H1 (cell line): ENCODE data around the gene LAMC3. TPM values are rescaled to one million over a fixed set of nuclear protein-coding genes. Genes with fewer than 3 reads are reported as not detected.

Experiments
- CTCF ChIA-PET: fragments of 300-600 bp; sonication (Branson Sonifier 250); formaldehyde crosslinking; loops from one replicate; lab custom pipeline; 2021; ENCODE audit not compliant: partially characterized antibody; lab: Charles Lee
- POLR2A ChIA-PET: fragments of 300-600 bp; sonication (Branson Sonifier 250); formaldehyde crosslinking; loops from one replicate; lab custom pipeline; 2021; ENCODE audit warnings: inconsistent platforms; ENCODE audit not compliant: partially characterized antibody; lab: Charles Lee
- DNase-seq, 2 experiments: peaks; one replicate each; pipeline versions ENCODE4 v3.0.0 to v3.0.0-alpha.2; 2010 to 2022; ENCODE audit warnings: low spot score in 2 of 2, low read depth in 1 of 2, mixed read lengths in 1 of 2
- FAIRE-seq: peaks from 2 replicates; lab custom pipeline; 2011; peaks lifted over from hg19 to GRCh38; lab: Jason Lieb, UNC
- H2AFZ ChIP-seq: 2 replicates; pipeline ENCODE4 v1.8.1; 2012; ENCODE audit warnings: low read length, inconsistent platforms
- H2AK5ac ChIP-seq: 2 replicates; pipeline ENCODE4 v1.6.1; 2013; ENCODE audit warnings: low read depth, low read length
- H2BK120ac ChIP-seq: replicated peaks from 2 replicates; pipeline ENCODE3; 2013; ENCODE audit warnings: low read depth, low read length, inconsistent platforms
- H2BK12ac ChIP-seq: 2 replicates; pipeline ENCODE4 v1.6.1; 2013; ENCODE audit warnings: low read depth, low read length
- H2BK15ac ChIP-seq: 2 replicates; pipeline ENCODE4 v1.6.1; 2013; ENCODE audit warnings: low read length
- H2BK20ac ChIP-seq: 2 replicates; pipeline ENCODE4 v1.6.1; 2013; ENCODE audit warnings: low read length
- H2BK5ac ChIP-seq: 2 replicates; pipeline ENCODE4 v1.6.1; 2013; ENCODE audit warnings: low read depth, low read length
- H3K14ac ChIP-seq: 2 replicates; pipeline ENCODE4 v1.6.1; 2013; ENCODE audit warnings: inconsistent platforms; ENCODE audit not compliant: insufficient read length
- H3K18ac ChIP-seq: 2 replicates; pipeline ENCODE4 v1.6.1; 2013; ENCODE audit warnings: low read length; ENCODE audit errors: extremely low read depth
- H3K23ac ChIP-seq: 2 replicates; pipeline ENCODE4 v1.6.1; 2013; ENCODE audit warnings: inconsistent platforms; ENCODE audit not compliant: insufficient read length
- H3K23me2 ChIP-seq: 2 replicates; pipeline ENCODE4 v1.6.1; 2013; ENCODE audit warnings: low read depth, low read length
- H3K27ac ChIP-seq: 2 replicates; pipeline ENCODE4 v1.6.1; 2011; ENCODE audit warnings: low read depth, low read length, inconsistent platforms
- H3K27me3 ChIP-seq, 4 experiments: replicated peaks in 1 of 4; 1 replicate in 1 of 4; 2 replicates in 3 of 4; pipeline versions ENCODE4 v1.6.1 to v1.8.1; 2011 to 2013; ENCODE audit warnings: low read length in 3 of 4, mild to moderate bottlenecking in 3 of 4, inconsistent platforms in 2 of 4, mixed read lengths in 2 of 4, moderate library complexity in 1 of 4; ENCODE audit not compliant: control insufficient read depth in 3 of 4, insufficient read depth in 3 of 4; ENCODE audit errors: extremely low read depth in 1 of 4
- H3K36me3 ChIP-seq, 4 experiments: 2 replicates each; pipeline versions ENCODE4 v1.6.1 to v1.8.1; 2011 to 2013; ENCODE audit warnings: mild to moderate bottlenecking in 4 of 4, low read length in 3 of 4, moderate library complexity in 2 of 4, control low read depth in 1 of 4, inconsistent platforms in 1 of 4; ENCODE audit not compliant: insufficient read depth in 4 of 4, control insufficient read depth in 2 of 4
- H3K4ac ChIP-seq: replicated peaks from 2 replicates; pipeline ENCODE3; 2013; ENCODE audit warnings: low read length, low read depth, mixed read lengths, inconsistent platforms; ENCODE audit not compliant: insufficient read length
- H3K4me1 ChIP-seq, 4 experiments: replicated peaks in 1 of 4; 1 replicate in 1 of 4; 2 replicates in 3 of 4; pipeline versions ENCODE4 v1.6.1 to v1.8.1; 2011 to 2013; ENCODE audit warnings: low read length in 3 of 4, inconsistent platforms in 2 of 4, mixed read lengths in 1 of 4; ENCODE audit not compliant: insufficient read depth in 4 of 4, control insufficient read depth in 3 of 4
- H3K4me2 ChIP-seq, 2 experiments: 2 replicates each; pipeline versions ENCODE4 v1.6.1 to v1.8.1; 2011 to 2013; ENCODE audit warnings: low read depth in 2 of 2, low read length in 2 of 2, control low read depth in 1 of 2, inconsistent platforms in 1 of 2, mild to moderate bottlenecking in 1 of 2; ENCODE audit not compliant: insufficient read depth in 1 of 2
- H3K4me3 ChIP-seq, 4 experiments: fragments of 200-600, 300-600 bp in 1 of 4; sonication (generic), shearing (Covaris generic), sonication (Bioruptor Twin) in 1 of 4; 2 replicates each; pipeline versions ENCODE4 v1.5.1 to v1.8.1; 2011 to 2016; ENCODE audit warnings: low read length in 4 of 4, low read depth in 3 of 4, control low read depth in 2 of 4, inconsistent platforms in 2 of 4, mild to moderate bottlenecking in 2 of 4, mixed read lengths in 1 of 4, moderate library complexity in 1 of 4; ENCODE audit not compliant: insufficient read depth in 2 of 4; ENCODE audit errors: extremely low read depth in 1 of 4
- H3K56ac ChIP-seq: replicated peaks from 2 replicates; pipeline ENCODE3; 2013; ENCODE audit warnings: low read depth, mild to moderate bottlenecking, mixed read lengths, low read length, inconsistent platforms; ENCODE audit not compliant: insufficient read length
- H3K79me1 ChIP-seq: 2 replicates; pipeline ENCODE4 v1.6.1; 2013; ENCODE audit warnings: low read depth, low read length, control low read depth
- H3K79me2 ChIP-seq, 2 experiments: 2 replicates each; pipeline versions ENCODE4 v1.6.1 to v1.8.1; 2012 to 2013; ENCODE audit warnings: low read length in 2 of 2, mild to moderate bottlenecking in 2 of 2, inconsistent platforms in 1 of 2; ENCODE audit not compliant: insufficient read depth in 2 of 2, control insufficient read depth in 1 of 2
- H3K9ac ChIP-seq, 4 experiments: replicated peaks in 1 of 4; 1 replicate in 1 of 4; 2 replicates in 3 of 4; pipeline versions ENCODE4 v1.6.1 to v1.8.1; 2011 to 2013; ENCODE audit warnings: low read depth in 3 of 4, low read length in 3 of 4, control low read depth in 2 of 4, mild to moderate bottlenecking in 2 of 4, moderate library complexity in 2 of 4, inconsistent platforms in 1 of 4; ENCODE audit errors: extremely low read depth in 1 of 4
- H3K9me3 ChIP-seq, 2 experiments: 2 replicates each; pipeline versions ENCODE4 v1.6.1 to v1.8.1; 2012 to 2013; ENCODE audit warnings: mild to moderate bottlenecking in 2 of 2, moderate library complexity in 2 of 2, control low read depth in 1 of 2, inconsistent platforms in 1 of 2, low read depth in 1 of 2, low read length in 1 of 2, mixed read lengths in 1 of 2; ENCODE audit not compliant: insufficient read depth in 2 of 2
- H4K20me1 ChIP-seq, 2 experiments: replicated peaks in 1 of 2; 2 replicates each; pipeline versions ENCODE3 to v1.8.1; 2011 to 2013; ENCODE audit warnings: inconsistent platforms in 2 of 2, low read length in 2 of 2, mild to moderate bottlenecking in 1 of 2; ENCODE audit not compliant: insufficient read depth in 2 of 2, control insufficient read depth in 1 of 2
- H4K5ac ChIP-seq: 2 replicates; pipeline ENCODE4 v1.6.1; 2013; ENCODE audit warnings: low read length, low read depth, mixed read lengths, inconsistent platforms; ENCODE audit not compliant: insufficient read length
- H4K8ac ChIP-seq: 2 replicates; pipeline ENCODE4 v1.8.0; 2013; ENCODE audit warnings: mild to moderate bottlenecking, moderate library complexity, low read length, inconsistent platforms; ENCODE audit not compliant: insufficient read depth; ENCODE audit errors: extremely low read depth
- H4K91ac ChIP-seq: replicated peaks from 2 replicates; pipeline ENCODE3; 2013; ENCODE audit warnings: low read length, mixed read lengths, inconsistent platforms; ENCODE audit not compliant: insufficient read length
- CEBPB ChIP-seq: IDR thresholded peaks from 2 replicates; pipeline ENCODE4 v1.6.1; 2012; ENCODE audit warnings: low read depth, low read length
- CHD1 ChIP-seq: IDR thresholded peaks from 2 replicates; pipeline ENCODE4 v1.6.1; 2012; ENCODE audit warnings: low read depth, low read length, improper control_type of control experiment
- CTCF ChIP-seq, 3 experiments: IDR thresholded peaks; 1 replicate in 2 of 3; 2 replicates in 1 of 3; pipeline versions ENCODE4 v1.5.1 to v1.6.1; 2011; ENCODE audit warnings: low read length in 3 of 3, mild to moderate bottlenecking in 3 of 3, inconsistent platforms in 2 of 3, low read depth in 1 of 3, moderate library complexity in 1 of 3; ENCODE audit not compliant: insufficient read depth in 1 of 3; ENCODE audit errors: control extremely low read depth in 1 of 3
- FOSL1 ChIP-seq: IDR thresholded peaks from 2 replicates; pipeline ENCODE4 v1.6.1; 2011; ENCODE audit warnings: mild to moderate bottlenecking, low read depth, low read length, moderate library complexity; ENCODE audit not compliant: insufficient read depth
- GTF2F1 ChIP-seq: IDR thresholded peaks from 2 replicates; pipeline ENCODE4 v1.6.1; 2012; ENCODE audit warnings: low read depth, low read length, improper control_type of control experiment, borderline replicate concordance
- KDM5A ChIP-seq: fragments of 200-600 bp; IDR thresholded peaks from 2 replicates; pipeline ENCODE4 v1.7.1; 2012; ENCODE audit warnings: mild to moderate bottlenecking, low read length, inconsistent platforms, mixed read lengths
- NANOG ChIP-seq: IDR thresholded peaks from 2 replicates; pipeline ENCODE4 v1.6.1; 2011; ENCODE audit warnings: low read length, low read depth, mild to moderate bottlenecking, inconsistent platforms; ENCODE audit not compliant: insufficient read depth, poor library complexity, severe bottlenecking
- NRF1 ChIP-seq: IDR thresholded peaks from 2 replicates; pipeline ENCODE4 v1.6.1; 2011; ENCODE audit warnings: mild to moderate bottlenecking, low read depth, low read length, improper control_type of control experiment
- TAF1 ChIP-seq: IDR thresholded peaks from 2 replicates; pipeline ENCODE4 v1.6.1; 2011; ENCODE audit warnings: mild to moderate bottlenecking, low read depth, low read length
- WGBS, 2 experiments: shearing (Covaris generic) in 1 of 2; methylation state at CpG; one replicate each; pipeline versions ENCODE4 v1.1.6 to v1.1.7; 2013 to 2015; ENCODE audit warnings: low lambda C conversion rate in 2 of 2, mixed read lengths in 2 of 2, inconsistent platforms in 1 of 2, low coverage in 1 of 2, missing lambda C conversion rate in 1 of 2; ENCODE audit not compliant: insufficient replicate concordance in 2 of 2, insufficient coverage in 1 of 2, insufficient read length in 1 of 2; ENCODE audit errors: extremely low coverage in 1 of 2, missing lambda C conversion rate in 1 of 2; 5-methylcytosine and 5-hydroxymethylcytosine counted together
- polyA plus RNA-seq, 7 experiments: library from polyadenylated mRNA; depleted of rRNA in 3 of 7; stranded (reverse) in 5 of 7; unstranded in 2 of 7; fragments of >200 nt in 5 of 7; fragments of 200-250 nt in 2 of 7; gene quantifications; 1 replicate in 5 of 7; 2 replicates in 1 of 7; 4 replicates in 1 of 7; pipeline versions ENCODE4 v1.2.1 to v1.2.3, GENCODE V29; 2011 to 2013; ENCODE audit warnings: missing spikeins in 2 of 7, mixed read lengths in 2 of 7
- total RNA-seq: library from RNA; stranded (reverse); fragmentation: NEBNext Ultra II Directional; extraction: Animal tissue kit (Norgen Biotek cat#: 25700); gene quantifications from 2 replicates; pipeline ENCODE4 v1.2.1, GENCODE V29; 2021

The LAMC3 gene
- total and polyA plus RNA-seq, 2 of the 8 experiments (the other 6 are each of a cell fraction or from before 2014, with no cell fraction given), result 9.3 to 12.3 TPM

- no peaks in the 10 kb centered on the region; a peak in 1 of 4 replicates for H3K9me3 ChIP-seq
- H3K79me1 ChIP-seq, result no peaks in the 10 kb centered on the region
- no peak overlapping the region for H2BK15ac ChIP-seq
- no peak overlapping the region for H4K91ac ChIP-seq
- no peaks in the 10 kb centered on the region for H3K23me2 ChIP-seq
- no peak overlapping the region for H3K4me2 ChIP-seq
- DNase-seq, result no peak
- H3K23ac ChIP-seq, result no peak overlapping the region
- 93% methylated on average over 7 of the region's 8 CpGs; no CpG with 5 or more reads in 1 of the 2 experiments for WGBS, 2 experiments
- H4K8ac ChIP-seq, result no peak overlapping the region
- no peak overlapping the region for H3K27ac ChIP-seq
- no peak overlapping the region for H3K9ac ChIP-seq
- no peak overlapping the region for H2BK12ac ChIP-seq
- H4K20me1 ChIP-seq, result no peaks in the 10 kb centered on the region
- H3K36me3 ChIP-seq, result no peaks in the 10 kb centered on the region
- no peaks in the 10 kb centered on the region for H3K4me1 ChIP-seq
- no peak overlapping the region for H2AK5ac ChIP-seq
- no peak overlapping the region for H2BK20ac ChIP-seq
- no peak for FAIRE-seq
- ChIA-PET POLR2A (no interaction called here), CTCF (interaction anchor here (0.6 to 6.6 kb wide), 10 partner anchors 9 to 158 kb away, joined by 3 to 156 read pairs (median 3); partner anchors contain the start of gene LAMC3)
- no peak overlapping the region for H3K4ac ChIP-seq
- H2BK120ac ChIP-seq, result no peak overlapping the region
- H3K4me3 ChIP-seq, result no peak overlapping the region
- H3K79me2 ChIP-seq, result no peaks in the 10 kb centered on the region
- no peak overlapping the region for H2BK5ac ChIP-seq
- H3K27me3 ChIP-seq, result no peaks in the 10 kb centered on the region
- no peak overlapping the region for H4K5ac ChIP-seq
- H3K56ac ChIP-seq, result no peak overlapping the region
- H3K14ac ChIP-seq, result no peak overlapping the region
- no peak overlapping the region for H2AFZ ChIP-seq
- no peak overlapping the region for H3K18ac ChIP-seq
- no peak for TF ChIP-seq NANOG
- TF ChIP-seq CTCF (IDR thresholded peaks at IDR 0.05; ENCODE audit: control extremely low read depth in 1 of 3, insufficient read depth in 1 of 3, low read depth in 1 of 3, low read length in 3 of 3), result no peak
- no peak for TF ChIP-seq CEBPB
- TF ChIP-seq NRF1, result no peak
- no peak for TF ChIP-seq TAF1
- no peak for TF ChIP-seq CHD1
- no peak for TF ChIP-seq KDM5A
- no peak for TF ChIP-seq GTF2F1
- TF ChIP-seq FOSL1, result no peak
Observed at GRCh38 chr9:131048820-131049219, 39.8 kb downstream of the LAMC3 start.
